SU-DHL-6 (cell line): Measurements from ENCODE around the gene GPSM1.

Source experiments
- H2AFZ ChIP-seq: fragments of 200-600 bp; sonication (generic); 2 replicates; pipeline ENCODE4 v1.6.1; 2014; ENCODE audit warnings: low read depth, mild to moderate bottlenecking, moderate library complexity, mixed read lengths, antibody characterized with exemption, low read length; ENCODE audit not compliant: severe bottlenecking
- H3F3A ChIP-seq: fragments of 200-600 bp; shearing (Covaris generic); 2 replicates; pipeline ENCODE4 v1.6.0; 2016; ENCODE audit warnings: antibody characterized with exemption, mild to moderate bottlenecking; ENCODE audit not compliant: insufficient read depth
- H3K27ac ChIP-seq: fragments of 200-600 bp; sonication (generic); 2 replicates; pipeline ENCODE4 v1.5.1; 2016; ENCODE audit warnings: low read depth, mild to moderate bottlenecking, low read length, moderate library complexity, mixed read lengths
- H3K27me3 ChIP-seq: fragments of 200-600 bp; sonication (generic), shearing (Covaris generic); 2 replicates; pipeline ENCODE4 v1.6.0; 2014; ENCODE audit warnings: mild to moderate bottlenecking, low read length
- H3K36me3 ChIP-seq: fragments of 200-600 bp; sonication (generic); 2 replicates; pipeline ENCODE4 v1.6.1; 2014; ENCODE audit warnings: mild to moderate bottlenecking, low read length, mixed read lengths
- H3K4me2 ChIP-seq: fragments of 300-600, 200-600 bp; shearing (Covaris generic), sonication (generic); 2 replicates; pipeline ENCODE4 v1.6.0; 2014; ENCODE audit warnings: low read length, low read depth, mild to moderate bottlenecking; ENCODE audit not compliant: poor library complexity, severe bottlenecking
- H3K4me3 ChIP-seq: fragments of 200-600 bp; sonication (generic); 2 replicates; pipeline ENCODE4 v1.5.1; 2014; ENCODE audit warnings: antibody characterized with exemption, low read length, mild to moderate bottlenecking, mixed read lengths; ENCODE audit not compliant: insufficient read depth, poor library complexity, severe bottlenecking
- H3K79me2 ChIP-seq: fragments of 200-600 bp; sonication (generic); 2 replicates; pipeline ENCODE4 v1.6.1; 2014; ENCODE audit warnings: mild to moderate bottlenecking, low read length, moderate library complexity; ENCODE audit not compliant: insufficient read depth
- H3K9ac ChIP-seq: fragments of 200-600 bp; sonication (generic); 2 replicates; pipeline ENCODE4 v1.7.0; 2014; ENCODE audit warnings: mild to moderate bottlenecking, low read length
- H3K9me2 ChIP-seq: fragments of 200-600 bp; sonication (generic); replicated peaks from 2 replicates; pipeline ENCODE4 v1.6.1; 2014; ENCODE audit warnings: low read length; ENCODE audit not compliant: insufficient read depth
- H3K9me3 ChIP-seq: fragments of 200-600 bp; sonication (generic); 2 replicates; pipeline ENCODE4 v1.6.1; 2014; ENCODE audit warnings: low read length, mixed read lengths; ENCODE audit not compliant: insufficient read depth
- H4K20me1 ChIP-seq: fragments of 200-600 bp; sonication (generic); 2 replicates; pipeline ENCODE4 v1.6.1; 2014; ENCODE audit warnings: low read depth, mild to moderate bottlenecking, antibody characterized with exemption, low read length, moderate library complexity, mixed read lengths
- CTCF ChIP-seq: fragments of 200-600 bp; sonication (generic); IDR thresholded peaks from one replicate; pipeline ENCODE4 v1.5.1; 2017; ENCODE audit warnings: antibody characterized with exemption, mild to moderate bottlenecking, low read length, moderate library complexity; ENCODE audit not compliant: insufficient read depth, poor library complexity, severe bottlenecking
- EZH2phosphoT487 ChIP-seq: fragments of 200-600 bp; sonication (generic), shearing (Covaris generic); conservative IDR thresholded peaks from 2 replicates; pipeline ENCODE4 v1.6.1; 2018; ENCODE audit warnings: mild to moderate bottlenecking, antibody characterized with exemption, low read length, moderate library complexity, mixed read lengths

GPSM1 gene

GRCh38 chr9:136294437-136294836 lies 32.9 kb upstream of the GPSM1 start:
- Histone ChIP-seq H3K36me3 (no peaks in the 10 kb centered on the region), H3K79me2 (no peaks in the 10 kb centered on the region), H3F3A (no peaks in the 10 kb centered on the region), H3K27ac (no peak overlapping the region), H3K4me2 (no peak overlapping the region), H3K27me3 (no peaks in the 10 kb centered on the region), H3K9ac (no peak overlapping the region), H3K9me3 (no peaks in the 10 kb centered on the region; the same call in 1 of the 2 replicates), H4K20me1 (no peaks in the 10 kb centered on the region), H3K9me2 (no peaks in the 10 kb centered on the region), H3K4me3 (no peak overlapping the region), H2AFZ (no peak overlapping the region)
- no peak for TF ChIP-seq EZH2phosphoT487
- TF ChIP-seq CTCF, result no peak

GRCh38 chr9:136295055-136295454 lies 32.3 kb upstream of the GPSM1 start:
- no peaks in the 10 kb centered on the region for H3K79me2 ChIP-seq

GRCh38 chr9:136295542-136296433 lies 31.6 kb upstream of the GPSM1 start:
- Histone ChIP-seq H3K4me2 (no peak overlapping the region), H3K9ac (no peak overlapping the region)

More at GRCh38 chr9:136295055-136295454, 32.3 kb upstream of the GPSM1 start:
- H3K27me3 ChIP-seq, result no peaks in the 10 kb centered on the region
- H4K20me1 ChIP-seq, result no peaks in the 10 kb centered on the region
- H3K27ac ChIP-seq, result no peak overlapping the region
- H3K9me3 ChIP-seq, result no peaks in the 10 kb centered on the region; the same call in 1 of the 2 replicates
- TF ChIP-seq EZH2phosphoT487, result no peak
- TF ChIP-seq CTCF, result no peak
- no peaks in the 10 kb centered on the region for H3F3A ChIP-seq
- H3K4me2 ChIP-seq, result no peak overlapping the region
- no peaks in the 10 kb centered on the region for H3K36me3 ChIP-seq
- no peak overlapping the region for H2AFZ ChIP-seq
- no peak overlapping the region for H3K4me3 ChIP-seq
- no peak overlapping the region for H3K9ac ChIP-seq
- H3K9me2 ChIP-seq, result no peaks in the 10 kb centered on the region

More at GRCh38 chr9:136295542-136296433, 31.6 kb upstream of the GPSM1 start:
- Histone ChIP-seq H3K79me2 (no peaks in the 10 kb centered on the region), H3K27me3 (no peaks in the 10 kb centered on the region), H3K36me3 (no peaks in the 10 kb centered on the region), H3K27ac (no peak overlapping the region), H3K9me3 (no peaks in the 10 kb centered on the region; the same call in 1 of the 2 replicates), H3K4me3 (no peak overlapping the region), H4K20me1 (no peaks in the 10 kb centered on the region), H3F3A (no peaks in the 10 kb centered on the region), H3K9me2 (no peaks in the 10 kb centered on the region), H2AFZ (no peak overlapping the region)
- TF ChIP-seq CTCF (no peak), EZH2phosphoT487 (no peak)
